Head of caudate nucleus (tissue), 42 donors: ENCODE results near the gene NOX4.
"Not testable (repeated sequence)": the region's sequence is repeated elsewhere in the genome, so short reads cannot be mapped to it uniquely, and the experiment has no call there.

Experiments used
- DNase-seq, 42 donors: peaks; one replicate each; pipeline versions ENCODE4 v3.0.0 to v3.0.0-alpha.2; 2020 to 2021; ENCODE audit warnings: mixed read lengths in 7 of 42
- intact Hi-C: fragments of 100-400 bp; cut with DNase I; formaldehyde crosslinking; loops from one replicate; pipeline ENCODE4 v1.15.0; 2022

The NOX4 gene

DNA sequence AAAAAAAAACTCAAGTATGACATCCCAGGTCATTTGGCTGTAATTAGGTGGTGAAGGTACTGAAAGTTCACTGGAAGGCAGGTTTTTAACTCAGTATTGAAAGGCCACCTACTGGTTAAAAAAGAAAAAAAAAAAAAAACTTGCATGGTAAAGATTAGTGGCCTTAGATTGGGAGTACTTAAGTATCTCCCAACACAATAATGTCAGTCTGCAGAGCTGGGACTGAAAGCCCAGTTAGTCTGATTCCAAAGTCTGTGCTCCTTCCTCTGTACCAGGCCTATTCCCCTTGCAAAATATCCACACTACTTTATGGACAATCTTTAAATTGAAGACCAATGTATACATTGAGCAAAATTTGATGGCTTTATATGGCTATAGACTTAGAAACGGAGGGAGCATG, 85.5 kb downstream of the NOX4 start:
- no peak for DNase-seq
- intact Hi-C loops = no loop called here

DNA sequence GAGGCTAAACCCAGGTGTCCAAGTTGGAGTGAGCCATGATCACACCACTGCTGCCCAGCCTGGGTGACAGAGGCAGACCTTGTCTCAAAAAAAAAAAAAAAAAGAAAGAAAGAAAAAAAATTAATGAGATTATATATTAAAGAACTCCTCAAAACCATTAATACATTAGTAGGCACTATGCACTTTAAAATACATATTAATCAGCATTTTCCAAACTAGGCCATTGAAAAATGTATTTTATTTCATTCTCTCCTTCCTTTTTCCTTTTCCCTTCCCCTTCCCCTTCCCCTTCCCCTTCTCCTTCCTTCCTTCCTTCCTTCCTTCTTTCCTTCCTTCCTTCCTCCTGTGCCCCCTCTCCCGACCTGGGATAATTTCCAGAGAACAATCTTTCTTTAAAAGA, 99.5 kb downstream of the NOX4 start:
- not testable (repeated sequence) for DNase-seq

DNA sequence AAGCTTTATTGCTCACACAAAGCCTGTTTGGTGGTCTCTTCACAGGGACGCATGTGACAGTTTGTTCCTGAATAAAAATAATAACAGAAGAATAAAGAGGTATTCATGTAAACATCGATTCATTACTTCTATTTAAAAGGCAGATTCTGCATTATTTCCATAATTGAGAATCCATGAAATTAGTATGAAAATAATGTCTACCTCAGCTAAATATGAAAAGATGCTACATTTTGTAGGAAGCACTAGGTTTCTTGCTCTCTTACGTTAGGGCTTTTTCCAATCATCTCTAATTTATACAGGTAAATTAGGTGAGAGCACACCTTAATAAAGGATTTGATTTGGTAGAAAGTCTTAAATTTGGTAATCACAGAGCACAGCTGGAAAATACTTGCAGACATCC, 103.7 kb downstream of the NOX4 start:
- intact Hi-C loops = not testable (repeated sequence)

More for the DNA sequence above, 99.5 kb downstream of the NOX4 start:
- intact Hi-C loops = not testable (repeated sequence)

DNA sequence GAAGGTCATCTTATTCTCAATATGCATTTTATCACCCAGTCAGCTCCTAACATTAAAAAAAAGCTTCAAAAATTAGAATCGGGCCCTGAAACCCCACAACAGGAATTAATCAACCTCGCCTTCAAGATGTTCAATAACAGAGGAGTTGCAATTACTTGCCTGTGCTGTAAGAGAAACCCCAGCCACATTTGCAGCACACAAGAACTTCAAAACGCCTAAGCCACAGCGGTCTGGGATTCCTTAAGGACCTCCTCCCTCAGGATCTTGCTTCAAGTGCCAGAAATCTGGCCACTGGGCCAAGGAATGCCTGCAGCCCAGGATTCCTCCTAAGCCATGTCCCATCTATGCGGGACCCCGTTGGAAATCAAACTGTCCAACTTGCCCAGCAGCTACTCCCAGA, 108.2 kb downstream of the NOX4 start:
- DNase-seq, intact Hi-C loops: not testable (repeated sequence)

More for the DNA sequence above, 103.7 kb downstream of the NOX4 start:
- DNase-seq = not testable (repeated sequence)

DNA sequence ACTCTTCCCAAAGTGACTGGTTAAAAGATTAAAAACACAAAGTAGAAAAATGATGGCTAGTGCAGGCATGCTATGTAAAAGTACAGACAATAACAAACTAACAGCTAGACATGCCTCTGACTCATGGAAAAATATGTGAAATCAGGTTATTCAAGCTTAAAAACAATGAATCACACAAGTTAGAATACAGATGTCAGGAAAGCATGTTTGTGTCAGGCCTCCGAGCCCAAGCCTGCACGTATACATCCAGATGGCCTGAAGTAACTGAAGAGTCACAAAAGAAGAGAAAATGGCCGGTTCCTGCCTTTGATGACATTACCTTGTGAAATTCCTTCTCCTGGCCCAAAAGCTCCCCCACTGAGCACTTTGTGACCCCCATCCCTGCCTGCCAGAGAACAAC, 110.1 kb downstream of the NOX4 start:
- intact Hi-C loops = no loop called here
- no peak for DNase-seq

DNA sequence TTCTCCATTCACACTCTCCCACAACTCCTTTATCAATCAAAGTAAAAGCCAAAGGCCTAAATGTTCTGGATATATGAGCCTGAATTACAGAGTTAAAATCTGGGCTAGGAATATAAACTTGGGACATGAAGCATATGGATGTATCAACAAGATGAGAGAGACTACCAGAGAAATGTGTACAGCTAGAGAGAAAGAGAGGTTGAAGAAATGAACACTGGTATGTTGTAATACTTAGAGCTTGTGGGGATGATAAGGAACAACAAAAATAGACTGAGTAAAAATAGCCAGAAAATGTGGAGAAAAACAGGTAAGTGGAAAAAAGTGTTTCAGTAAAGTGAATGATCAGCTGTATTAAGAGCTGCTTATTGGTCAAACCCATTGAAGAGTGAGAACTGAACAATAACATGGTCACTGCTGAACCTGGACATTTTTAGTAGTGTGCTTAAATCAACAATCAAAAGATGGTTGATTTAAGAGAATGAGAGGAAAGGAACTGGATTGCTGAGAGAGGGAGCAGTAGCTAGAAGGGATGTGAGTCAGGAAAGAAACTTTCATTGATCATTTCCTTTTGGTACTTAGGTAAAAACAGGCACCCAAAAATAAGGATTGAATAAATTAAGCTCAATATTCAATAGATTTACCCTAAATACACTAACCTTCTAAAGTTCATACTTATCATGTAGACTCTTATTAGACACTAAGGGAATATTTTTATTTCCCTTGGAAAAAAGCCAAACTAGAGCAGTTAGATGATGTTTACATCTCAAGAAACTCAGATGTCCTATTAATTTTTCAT, 111.0 kb downstream of the NOX4 start:
- DNase-seq, intact Hi-C loops: not testable (repeated sequence)

DNA sequence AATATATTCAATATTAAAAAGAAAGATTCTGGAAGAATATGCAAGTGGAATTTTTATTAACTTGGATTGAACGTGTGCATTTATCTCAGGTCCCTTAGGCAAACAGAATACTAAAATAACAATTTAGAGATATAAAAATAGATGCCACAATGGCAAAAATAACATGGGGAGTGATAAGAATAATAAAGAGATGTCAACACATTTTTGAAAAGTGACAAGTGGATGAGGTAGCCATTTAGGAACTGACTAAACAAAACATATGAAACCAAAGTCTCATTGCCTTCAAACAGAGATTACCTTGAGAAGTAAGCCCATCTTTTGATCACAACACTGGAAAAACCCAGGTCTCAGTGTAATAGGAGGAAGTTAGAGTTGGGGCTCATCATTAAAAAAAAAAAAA, 112.2 kb downstream of the NOX4 start:
- intact Hi-C loops, DNase-seq: not testable (repeated sequence)

DNA sequence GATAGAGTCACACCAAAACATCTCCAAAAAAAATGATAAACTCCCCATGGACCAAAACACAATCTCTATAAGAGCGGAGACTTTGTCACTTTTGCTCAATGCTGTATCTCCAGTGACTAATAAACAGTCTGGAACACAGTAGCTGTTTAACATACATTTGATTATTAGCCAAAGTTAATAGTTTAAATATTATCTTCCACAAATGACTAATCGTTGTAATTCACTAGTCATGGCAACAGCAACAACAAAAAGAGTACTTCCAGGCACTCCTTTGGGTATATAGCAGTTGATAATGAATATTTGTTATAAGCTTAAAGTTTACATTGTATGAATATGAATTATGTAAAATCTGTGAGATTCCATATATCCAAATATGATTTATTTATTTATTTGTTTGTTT, 121.8 kb downstream of the NOX4 start:
- intact Hi-C loops, DNase-seq: not testable (repeated sequence)

DNA sequence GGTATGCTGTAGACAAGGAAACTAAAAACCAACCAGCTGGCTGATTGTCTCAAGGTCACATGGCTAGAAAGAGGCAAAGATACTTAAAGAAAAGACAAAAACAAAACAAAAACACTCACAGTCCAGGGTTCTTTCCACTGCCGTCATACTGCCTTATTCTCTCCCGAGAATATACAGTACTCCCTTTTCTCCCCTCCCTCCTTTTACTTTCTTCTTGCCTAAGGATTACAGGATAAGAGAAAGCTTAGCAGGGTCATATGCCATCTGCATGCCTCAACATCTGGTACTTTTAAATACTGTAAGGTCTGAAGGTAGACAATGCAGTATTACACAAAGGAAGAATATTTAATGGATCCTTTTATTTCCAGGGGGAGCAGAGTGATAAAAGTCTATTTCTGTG, 126.3 kb downstream of the NOX4 start:
- intact Hi-C loops, DNase-seq: not testable (repeated sequence)

DNA sequence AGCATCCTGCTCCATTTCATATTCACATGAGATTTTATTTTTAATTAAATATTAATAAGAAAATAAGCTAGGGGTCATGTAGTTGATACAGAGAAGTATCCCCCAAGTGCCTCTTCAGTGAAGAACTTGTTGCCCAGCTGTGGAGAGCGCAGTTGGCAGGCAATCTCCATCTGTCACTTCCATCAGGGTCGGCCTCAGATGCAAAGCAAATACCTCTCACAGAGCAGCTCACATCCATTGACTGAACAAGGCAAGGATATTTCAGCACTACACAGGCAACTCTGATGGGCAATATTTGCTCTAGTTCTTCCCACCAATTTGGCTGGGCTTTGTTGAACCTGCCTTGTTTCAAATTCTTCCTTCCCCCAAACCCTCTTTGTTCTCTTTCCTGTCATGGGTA, 129.4 kb downstream of the NOX4 start:
- no peak for DNase-seq
- intact Hi-C loops = no loop called here

DNA sequence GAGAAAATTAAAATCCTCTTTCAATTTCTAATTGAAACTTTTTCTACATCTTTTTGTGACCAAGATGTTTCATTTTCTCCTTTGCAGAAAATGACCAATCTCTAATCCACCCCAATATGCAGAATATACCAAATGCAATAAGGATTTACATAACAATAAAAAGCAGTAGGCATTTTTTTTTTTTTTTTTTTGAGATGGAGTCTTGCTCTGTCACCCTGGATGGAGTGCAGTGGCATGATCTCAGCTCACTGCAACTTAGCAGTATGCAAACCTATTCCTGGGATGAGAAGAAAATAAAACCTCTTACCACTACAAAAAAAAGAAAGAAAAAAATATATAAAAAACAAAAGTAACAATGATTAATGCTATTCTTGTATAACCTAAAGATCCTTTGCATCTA, 132.0 kb downstream of the NOX4 start:
- intact Hi-C loops = not testable (repeated sequence)

DNA sequence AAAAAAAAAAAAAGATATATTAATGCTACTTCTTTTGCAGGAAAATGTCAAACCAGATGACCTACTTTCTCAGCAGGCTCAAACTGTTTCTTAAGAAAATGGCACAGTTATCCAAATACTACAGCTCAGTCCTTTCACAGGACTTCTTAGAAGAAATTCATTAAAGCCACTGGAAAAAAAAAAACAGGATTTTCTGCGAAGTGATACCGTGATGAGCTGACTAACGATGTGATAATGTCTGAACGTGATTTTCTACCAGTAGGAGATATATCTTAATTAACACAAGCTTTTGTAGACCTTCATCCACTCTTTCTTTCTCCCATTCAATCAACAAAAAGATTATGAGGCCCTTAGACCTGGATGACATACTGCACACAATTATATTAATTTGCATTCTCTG, 132.4 kb downstream of the NOX4 start:
- no peak for DNase-seq
- intact Hi-C loops = no loop called here

More for the DNA sequence above, 132.0 kb downstream of the NOX4 start:
- not testable (repeated sequence) for DNase-seq

DNA sequence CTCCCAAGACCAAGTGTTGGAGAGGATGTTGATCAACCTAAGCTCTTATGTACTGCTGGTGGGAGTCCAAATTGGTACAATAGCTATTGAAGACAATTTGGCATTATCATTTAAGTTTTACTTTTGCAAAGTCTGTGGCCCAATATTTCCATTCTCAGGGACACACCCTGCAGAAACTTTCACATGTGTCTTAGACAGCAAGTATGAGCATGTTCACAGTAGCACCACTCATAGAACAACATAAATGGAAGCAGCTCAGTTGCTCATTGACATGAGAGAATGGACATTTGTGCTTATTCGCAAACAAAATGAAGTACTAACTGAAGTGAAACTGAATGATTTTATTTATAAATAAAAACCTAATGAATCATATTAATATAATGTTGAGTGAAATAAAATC, 135.5 kb downstream of the NOX4 start:
- no peak for DNase-seq
- intact Hi-C loops = no loop called here

DNA sequence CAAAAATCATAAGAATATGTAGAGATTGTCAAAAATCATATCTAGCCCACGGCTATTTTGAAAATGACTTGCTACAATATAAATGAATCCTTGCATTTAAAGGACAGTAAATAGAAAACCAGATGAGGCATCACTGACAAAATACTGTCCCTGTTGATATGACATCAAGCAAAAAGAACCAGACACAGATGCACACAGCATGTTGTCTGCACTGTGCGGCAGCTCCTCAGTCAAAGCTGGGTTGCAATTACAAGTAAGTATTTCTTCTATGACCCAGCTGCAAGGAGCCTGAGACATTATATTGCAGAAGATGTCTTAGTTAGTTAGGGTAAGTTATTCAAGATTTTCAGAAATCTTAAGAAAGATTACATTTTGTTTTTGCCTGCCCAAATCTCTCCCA, 136.7 kb downstream of the NOX4 start:
- intact Hi-C loops, DNase-seq: not testable (repeated sequence)

DNA sequence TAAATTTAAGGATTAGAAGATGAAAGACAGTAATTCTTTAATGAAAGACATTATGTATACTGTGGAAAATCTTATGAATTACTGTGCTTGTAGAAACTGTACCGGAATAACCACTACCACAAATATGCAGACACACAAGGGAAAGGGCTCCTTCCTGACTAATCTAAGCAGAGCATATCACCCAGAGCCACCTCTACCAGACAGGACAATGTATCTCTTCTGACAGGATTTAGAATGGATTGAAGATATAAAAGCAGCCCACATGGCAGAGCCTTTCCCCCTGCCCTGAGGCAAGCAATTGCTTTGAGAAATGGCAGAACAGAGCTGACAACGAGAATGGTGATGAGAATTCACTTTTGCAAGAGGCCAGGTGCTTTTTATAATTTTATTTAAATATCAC, 144.1 kb downstream of the NOX4 start:
- intact Hi-C loops = no loop called here
- DNase-seq = no peak

DNA sequence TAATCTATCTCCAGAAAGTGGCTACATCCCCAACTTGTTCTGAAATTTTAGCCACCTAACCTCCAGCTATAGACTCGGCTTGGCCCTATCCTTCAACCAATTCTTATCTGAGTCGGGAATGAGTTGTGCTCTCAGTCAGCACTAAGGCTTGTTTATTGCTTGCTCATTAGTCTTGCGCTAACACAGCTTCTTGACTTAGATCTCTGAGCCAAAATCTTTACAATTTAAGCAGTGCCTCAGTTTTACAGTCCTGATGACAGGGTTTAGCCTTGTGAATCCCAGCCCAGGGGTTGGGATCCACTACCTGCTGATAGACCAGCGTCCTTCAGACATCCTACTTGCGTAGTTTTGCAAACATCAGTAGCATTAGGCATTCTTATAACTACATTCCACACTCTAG, 144.6 kb downstream of the NOX4 start:
- intact Hi-C loops = no loop called here
- no peak for DNase-seq

DNA sequence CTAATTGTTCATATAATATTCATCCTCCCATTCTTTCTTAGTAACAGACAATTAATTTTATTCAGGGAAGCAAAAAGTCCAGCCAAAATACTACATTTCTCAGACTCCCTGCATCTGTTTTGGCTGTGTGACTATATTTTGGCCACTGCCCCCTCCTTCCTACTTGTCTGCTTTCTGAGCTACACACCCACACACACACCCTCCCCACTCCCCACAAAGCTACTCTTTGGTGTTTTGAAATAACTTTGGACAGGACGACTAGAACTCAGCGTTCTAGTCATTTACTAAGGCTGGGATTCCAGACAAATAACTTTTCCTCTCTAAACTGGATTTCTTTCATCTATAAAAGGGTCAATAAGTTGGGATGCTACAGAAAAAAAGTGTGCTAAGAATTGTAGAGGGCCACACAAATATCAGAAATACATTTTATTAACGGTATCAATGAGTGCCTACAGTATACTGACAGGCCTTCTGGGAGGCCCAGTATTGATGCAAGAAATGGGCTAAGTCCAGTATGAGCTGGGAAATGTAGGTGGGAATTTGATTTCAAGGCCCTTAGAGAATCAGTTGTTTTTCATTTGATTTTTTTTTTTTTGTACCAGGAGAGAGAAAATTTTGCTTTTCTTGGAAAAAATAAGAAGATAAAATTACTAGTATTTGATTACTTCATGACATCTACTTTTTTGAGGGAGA, 148.1 kb downstream of the NOX4 start:
- DNase-seq, intact Hi-C loops: not testable (repeated sequence)

DNA sequence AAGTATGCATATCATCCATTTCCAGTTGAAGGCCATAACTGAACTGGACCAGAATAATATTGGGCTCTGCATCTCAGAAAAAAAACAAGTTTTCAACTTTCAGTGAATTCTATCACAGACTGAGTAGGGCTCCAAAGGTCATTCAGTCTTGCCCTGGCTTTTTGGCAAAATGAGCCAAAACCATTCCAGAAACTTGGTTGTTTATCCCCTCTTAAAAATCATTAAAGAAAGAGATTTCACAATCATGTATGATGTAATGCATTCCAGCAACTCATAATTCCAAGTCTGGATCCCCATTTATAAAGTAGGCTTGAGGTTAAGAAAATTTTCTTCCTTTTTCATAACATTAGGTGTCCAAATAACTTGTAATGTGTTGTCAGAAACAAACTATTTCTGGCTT, 150.7 kb downstream of the NOX4 start:
- intact Hi-C loops, DNase-seq: not testable (repeated sequence)

DNA sequence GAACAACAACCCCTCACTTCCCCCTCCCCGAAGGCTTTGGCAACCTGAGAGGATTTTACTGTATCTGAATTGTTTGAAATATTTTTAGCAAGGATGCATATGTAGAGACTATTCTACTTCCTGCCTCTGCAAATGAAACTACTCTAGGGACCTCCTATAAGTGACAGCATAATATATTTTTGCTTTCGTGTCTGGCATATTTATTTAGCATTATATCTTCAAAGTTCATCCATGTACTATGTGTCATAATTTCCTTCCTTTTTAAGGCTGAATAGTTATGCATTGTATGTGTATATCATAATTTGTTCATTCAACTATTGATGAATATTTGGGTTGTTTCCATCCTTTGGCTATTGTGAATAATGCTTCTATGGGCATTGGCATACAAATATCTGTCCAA, 153.1 kb downstream of the NOX4 start:
- intact Hi-C loops, DNase-seq: not testable (repeated sequence)

DNA sequence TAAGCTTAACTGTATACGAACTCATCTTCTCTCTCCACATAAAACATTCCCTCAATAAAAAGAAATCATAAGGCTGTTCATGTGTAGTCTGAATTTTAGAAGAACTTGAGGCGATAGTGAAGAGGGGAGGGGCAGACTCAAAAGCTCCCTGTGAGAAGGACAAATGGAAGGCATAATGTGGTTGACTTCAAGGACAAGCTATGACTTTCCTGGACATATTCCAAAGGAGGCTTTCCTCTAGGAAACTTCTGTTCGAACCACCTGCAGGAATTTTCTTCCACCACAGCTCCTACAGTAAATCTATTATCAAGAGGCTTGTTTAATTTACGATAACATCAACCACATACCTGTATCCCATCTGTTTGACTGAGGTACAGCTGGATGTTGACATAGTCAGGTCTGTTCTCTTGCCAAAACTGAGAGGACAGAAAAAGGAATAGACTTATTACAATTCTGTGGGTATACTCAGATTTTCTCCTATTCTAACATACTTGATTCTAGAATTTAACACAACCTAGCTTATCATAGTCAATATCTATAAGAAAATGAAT, 154.0 kb downstream of the NOX4 start:
- DNase-seq, intact Hi-C loops: not testable (repeated sequence)
